CD14-positive monocyte (primary cell): ENCODE results near the gene RBMS3. TPM values are rescaled to one million over a fixed set of nuclear protein-coding genes. Genes with fewer than 3 reads are reported as not detected.

Source experiments
- DNase-seq, 3 donors: peaks; one replicate each; pipeline ENCODE4 v3.0.0-alpha.2; 2011 to 2022
- H2AFZ ChIP-seq: 2 replicates; pipeline ENCODE4 v1.6.0; 2012; ENCODE audit warnings: mild to moderate bottlenecking, low read depth, low read length, inconsistent platforms; ENCODE audit not compliant: insufficient read depth, poor library complexity, severe bottlenecking
- H3K27ac ChIP-seq, 2 donors: 1 replicate in 1 of 2; 2 replicates in 1 of 2; pipeline ENCODE4 v1.5.1; 2012 to 2013; ENCODE audit warnings: low read length in 2 of 2, control low read depth in 1 of 2, inconsistent platforms in 1 of 2, low read depth in 1 of 2, mild to moderate bottlenecking in 1 of 2
- H3K27me3 ChIP-seq, 2 donors: one replicate each; pipeline versions ENCODE4 v1.6.0 to v1.6.1; 2011 to 2013; ENCODE audit warnings: low read length in 2 of 2; ENCODE audit not compliant: control insufficient read depth in 2 of 2, insufficient read depth in 2 of 2
- H3K36me3 ChIP-seq, 2 donors: replicated peaks in 1 of 2; 1 replicate in 1 of 2; 2 replicates in 1 of 2; pipeline versions ENCODE4 v1.5.1 to v1.6.1; 2012 to 2013; ENCODE audit warnings: low read length in 2 of 2, control low read depth in 1 of 2, inconsistent platforms in 1 of 2, mild to moderate bottlenecking in 1 of 2; ENCODE audit not compliant: insufficient read depth in 2 of 2, control insufficient read depth in 1 of 2
- H3K4me1 ChIP-seq, 2 donors: 1 replicate in 1 of 2; 2 replicates in 1 of 2; pipeline versions ENCODE4 v1.5.1 to v1.6.1; 2012 to 2013; ENCODE audit warnings: low read length in 2 of 2, control low read depth in 1 of 2, inconsistent platforms in 1 of 2, mild to moderate bottlenecking in 1 of 2, moderate library complexity in 1 of 2; ENCODE audit not compliant: insufficient read depth in 2 of 2, control insufficient read depth in 1 of 2
- H3K4me2 ChIP-seq: replicated peaks from 2 replicates; pipeline ENCODE3; 2012; ENCODE audit warnings: low read length, moderate library complexity, mild to moderate bottlenecking; ENCODE audit not compliant: poor library complexity, severe bottlenecking; ENCODE audit errors: extremely low read depth
- H3K4me3 ChIP-seq, 3 experiments: fragments of 200-600 bp in 1 of 3; sonication (generic) in 1 of 3; replicated peaks in 1 of 3; 1 replicate in 2 of 3; 2 replicates in 1 of 3; pipeline ENCODE4 v1.5.1; 2011 to 2013; ENCODE audit warnings: low read length in 3 of 3, mild to moderate bottlenecking in 3 of 3, control low read depth in 2 of 3, low read depth in 2 of 3, inconsistent platforms in 1 of 3, moderate library complexity in 1 of 3
- H3K79me2 ChIP-seq: 2 replicates; pipeline ENCODE4 v1.6.0; 2012; ENCODE audit warnings: mild to moderate bottlenecking, control low read depth, inconsistent platforms, low read length, moderate library complexity; ENCODE audit not compliant: insufficient read depth
- H3K9ac ChIP-seq: 2 replicates; pipeline ENCODE4 v1.6.0; 2017; ENCODE audit warnings: low read length, mild to moderate bottlenecking; ENCODE audit not compliant: insufficient read depth, poor library complexity, severe bottlenecking
- H3K9me3 ChIP-seq, 2 donors: replicated peaks in 1 of 2; 1 replicate in 1 of 2; 2 replicates in 1 of 2; pipeline versions ENCODE4 v1.5.1 to v1.6.1; 2012 to 2013; ENCODE audit warnings: low read length in 2 of 2, control low read depth in 1 of 2; ENCODE audit not compliant: control insufficient read depth in 1 of 2, insufficient read depth in 1 of 2
- H4K20me1 ChIP-seq: 2 replicates; pipeline ENCODE4 v1.6.0; 2012; ENCODE audit warnings: mild to moderate bottlenecking, low read length, control low read depth, moderate library complexity; ENCODE audit not compliant: insufficient read depth
- H3K27ac Mint-ChIP-seq, 7 donors: one replicate each; pipeline ENCODE4 v1.8.0; 2020; ENCODE audit warnings: mild to moderate bottlenecking in 7 of 7, mixed read lengths in 7 of 7, moderate library complexity in 6 of 7, inconsistent platforms in 2 of 7
- H3K27me3 Mint-ChIP-seq, 3 donors: one replicate each; pipeline ENCODE4 v1.8.0; 2021 to 2022; ENCODE audit warnings: low read depth in 3 of 3, mild to moderate bottlenecking in 3 of 3, mixed read lengths in 3 of 3, moderate library complexity in 3 of 3, inconsistent platforms in 1 of 3
- H3K36me3 Mint-ChIP-seq, 2 donors: one replicate each; pipeline ENCODE4 v1.8.0; 2020; ENCODE audit warnings: mixed read lengths in 2 of 2, inconsistent platforms in 1 of 2, mild to moderate bottlenecking in 1 of 2
- H3K4me1 Mint-ChIP-seq: one replicate; pipeline ENCODE4 v1.8.0; 2020; ENCODE audit warnings: mild to moderate bottlenecking, mixed read lengths
- H3K4me3 Mint-ChIP-seq, 2 donors: one replicate each; pipeline ENCODE4 v1.8.0; 2020; ENCODE audit warnings: mild to moderate bottlenecking in 2 of 2, mixed read lengths in 2 of 2, moderate library complexity in 1 of 2
- H3K9me3 Mint-ChIP-seq, 7 donors: one replicate each; pipeline ENCODE4 v1.8.0; 2020 to 2022; ENCODE audit warnings: mixed read lengths in 7 of 7, mild to moderate bottlenecking in 6 of 7, moderate library complexity in 6 of 7, inconsistent platforms in 2 of 7
- WGBS: methylation state at CpG from one replicate; pipeline ENCODE4 v1.1.5; 2013; ENCODE audit warnings: missing lambda C conversion rate; ENCODE audit not compliant: insufficient coverage; 5-methylcytosine and 5-hydroxymethylcytosine counted together
- intact Hi-C, 2 donors: fragments of 100-400 bp; cut with micrococcal nuclease; formaldehyde crosslinking; loops; one replicate each; pipeline versions ENCODE4 v1.15.0 to v1.15.1; 2023
- polyA plus RNA-seq, 3 donors: library from polyadenylated mRNA; depleted of rRNA in 1 of 3; unstranded in 2 of 3; stranded (reverse) in 1 of 3; fragments of 300-500 nt in 2 of 3; fragments of >200 nt in 1 of 3; fragmentation: Illumina TruSeq in 2 of 3; gene quantifications; 1 replicate in 2 of 3; 2 replicates in 1 of 3; pipeline ENCODE4 v1.2.3, GENCODE V29; 2012 to 2021
- TF ChIP-seq, protein P1 (sequence below): fragments of 200-600 bp; IDR thresholded peaks from one replicate; pipeline ENCODE4 v1.8.0; 2022; ENCODE audit warnings: antibody characterized with exemption, mild to moderate bottlenecking

RBMS3 gene
- polyA plus RNA-seq, 3 donors, result not detected

DNA sequence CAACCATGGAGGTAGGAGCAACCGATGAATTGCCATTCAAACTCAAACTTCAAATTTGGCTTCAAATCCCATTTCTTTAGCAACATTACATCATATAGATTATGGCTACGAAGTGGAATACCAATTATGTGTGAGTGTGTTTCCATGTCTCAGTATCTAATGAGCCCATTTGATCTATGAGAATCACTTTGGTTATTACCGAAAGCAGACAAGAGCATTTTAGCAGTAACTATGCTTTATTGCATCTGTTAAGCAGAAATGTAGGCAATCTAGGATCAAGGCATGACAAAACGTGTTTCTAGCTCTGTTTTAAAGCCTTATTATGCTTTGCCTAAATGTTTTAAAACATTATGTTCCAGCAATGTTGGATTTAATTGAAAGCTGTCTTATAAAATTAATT, 743.6 kb downstream of the RBMS3 start:
- Histone ChIP-seq H3K9ac (no peak overlapping the region), H3K79me2 (no peaks in the 10 kb centered on the region), H4K20me1 (no peaks in the 10 kb centered on the region), H3K4me3 (no peak overlapping the region), H3K36me3 (no peaks in the 10 kb centered on the region), H3K27me3 (peaks cover 0 to 2% of the 10 kb centered on the region in 2 donors), H3K27ac (no peak overlapping the region), H3K4me2 (no peak overlapping the region), H2AFZ (no peak overlapping the region), H3K4me1 (no peaks in the 10 kb centered on the region), H3K9me3 (no peaks in the 10 kb centered on the region)
- no peak overlapping the region for H3K27ac Mint-ChIP-seq
- TF ChIP-seq, protein P1, sequence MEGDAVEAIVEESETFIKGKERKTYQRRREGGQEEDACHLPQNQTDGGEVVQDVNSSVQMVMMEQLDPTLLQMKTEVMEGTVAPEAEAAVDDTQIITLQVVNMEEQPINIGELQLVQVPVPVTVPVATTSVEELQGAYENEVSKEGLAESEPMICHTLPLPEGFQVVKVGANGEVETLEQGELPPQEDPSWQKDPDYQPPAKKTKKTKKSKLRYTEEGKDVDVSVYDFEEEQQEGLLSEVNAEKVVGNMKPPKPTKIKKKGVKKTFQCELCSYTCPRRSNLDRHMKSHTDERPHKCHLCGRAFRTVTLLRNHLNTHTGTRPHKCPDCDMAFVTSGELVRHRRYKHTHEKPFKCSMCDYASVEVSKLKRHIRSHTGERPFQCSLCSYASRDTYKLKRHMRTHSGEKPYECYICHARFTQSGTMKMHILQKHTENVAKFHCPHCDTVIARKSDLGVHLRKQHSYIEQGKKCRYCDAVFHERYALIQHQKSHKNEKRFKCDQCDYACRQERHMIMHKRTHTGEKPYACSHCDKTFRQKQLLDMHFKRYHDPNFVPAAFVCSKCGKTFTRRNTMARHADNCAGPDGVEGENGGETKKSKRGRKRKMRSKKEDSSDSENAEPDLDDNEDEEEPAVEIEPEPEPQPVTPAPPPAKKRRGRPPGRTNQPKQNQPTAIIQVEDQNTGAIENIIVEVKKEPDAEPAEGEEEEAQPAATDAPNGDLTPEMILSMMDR, result no peak
- WGBS, result no CpG with 5 or more reads among the region's 4 CpGs
- peaks cover 0 to 5% (median 0%) of the 10 kb centered on the region in 7 donors for H3K9me3 Mint-ChIP-seq
- H3K4me1 Mint-ChIP-seq, result no peaks in the 10 kb centered on the region
- no peak for DNase-seq
- peaks cover 2 to 4% (median 4%) of the 10 kb centered on the region in 3 donors for H3K27me3 Mint-ChIP-seq
- intact Hi-C loops, result no loop called here
- H3K4me3 Mint-ChIP-seq, result no peak overlapping the region
- no peaks in the 10 kb centered on the region for H3K36me3 Mint-ChIP-seq

DNA sequence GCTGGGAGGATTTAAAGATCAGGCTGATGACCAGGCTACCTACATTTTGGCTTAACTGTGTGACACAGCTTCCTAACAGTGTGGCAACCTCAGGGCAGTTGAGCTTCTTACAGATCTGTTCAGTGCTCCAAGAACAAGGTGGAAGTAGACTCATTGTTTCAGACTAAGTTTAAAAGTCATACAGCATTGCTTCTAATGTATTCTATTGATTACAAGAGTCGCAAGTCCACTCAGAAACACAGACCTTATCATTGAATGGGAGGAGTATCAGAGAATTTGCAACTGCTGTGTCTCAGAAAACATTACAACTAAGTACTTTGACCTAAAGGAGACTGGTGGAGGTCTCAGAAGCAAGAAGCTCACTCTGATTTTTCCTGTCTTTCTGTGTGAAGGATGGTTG, 746.0 kb downstream of the RBMS3 start:
- Histone ChIP-seq H3K4me1 (no peaks in the 10 kb centered on the region), H3K4me2 (no peak overlapping the region), H3K9ac (no peak overlapping the region), H3K9me3 (no peaks in the 10 kb centered on the region), H2AFZ (no peak overlapping the region), H3K36me3 (no peaks in the 10 kb centered on the region), H3K79me2 (no peaks in the 10 kb centered on the region), H3K27me3 (no peaks in the 10 kb centered on the region), H4K20me1 (no peaks in the 10 kb centered on the region), H3K27ac (no peak overlapping the region), H3K4me3 (no peak overlapping the region)
- Mint-ChIP-seq H3K4me3 (no peak overlapping the region), H3K27me3 (peaks cover under 1 to 7% (median 4%) of the 10 kb centered on the region in 3 donors), H3K36me3 (no peaks in the 10 kb centered on the region), H3K4me1 (no peaks in the 10 kb centered on the region), H3K27ac (no peak overlapping the region), H3K9me3 (peaks cover 0 to 5% (median 0%) of the 10 kb centered on the region in 7 donors)
- DNase-seq, result no peak
- WGBS, result no CpG with 5 or more reads among the region's 1 CpG
- TF ChIP-seq, protein P1, result no peak
- intact Hi-C loops, result no loop called here
